Stimulated activated CD4-positive, alpha-beta T cell treated with anti-CD3 and anti-CD28 coated beads, Interleukin-15, amount 100 ng/mL, for 48 hours (primary cell): ENCODE results near the gene CDH23.

Source experiments
- DNase-seq, 2 donors: peaks; one replicate each; pipeline ENCODE4 v3.0.0-alpha.2; 2020; ENCODE audit warnings: low read depth in 2 of 2

Gene CDH23

DNA sequence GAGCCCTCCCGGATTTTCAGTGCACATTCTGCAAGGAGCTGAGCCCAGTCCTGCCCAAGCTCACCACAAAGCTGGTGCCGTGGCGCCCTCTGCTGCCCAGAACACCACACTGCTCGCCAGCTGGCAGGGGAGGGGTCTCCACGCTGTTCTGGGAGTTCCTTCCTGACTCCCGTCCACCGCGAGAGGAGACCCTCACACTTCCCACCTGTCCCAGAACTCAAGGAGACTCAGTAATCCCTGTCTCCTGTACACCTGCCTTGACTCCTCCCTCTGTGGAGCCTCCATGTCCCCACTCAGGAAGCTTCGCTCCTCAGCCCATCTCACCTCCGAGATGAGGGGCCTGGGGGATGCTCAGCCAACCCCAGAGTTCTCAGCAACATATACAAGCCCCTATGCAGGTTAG lies 311.6 kb downstream of the CDH23 start:
- peak in 1 of 2 donors; percentile 59 for DNase-seq

DNA sequence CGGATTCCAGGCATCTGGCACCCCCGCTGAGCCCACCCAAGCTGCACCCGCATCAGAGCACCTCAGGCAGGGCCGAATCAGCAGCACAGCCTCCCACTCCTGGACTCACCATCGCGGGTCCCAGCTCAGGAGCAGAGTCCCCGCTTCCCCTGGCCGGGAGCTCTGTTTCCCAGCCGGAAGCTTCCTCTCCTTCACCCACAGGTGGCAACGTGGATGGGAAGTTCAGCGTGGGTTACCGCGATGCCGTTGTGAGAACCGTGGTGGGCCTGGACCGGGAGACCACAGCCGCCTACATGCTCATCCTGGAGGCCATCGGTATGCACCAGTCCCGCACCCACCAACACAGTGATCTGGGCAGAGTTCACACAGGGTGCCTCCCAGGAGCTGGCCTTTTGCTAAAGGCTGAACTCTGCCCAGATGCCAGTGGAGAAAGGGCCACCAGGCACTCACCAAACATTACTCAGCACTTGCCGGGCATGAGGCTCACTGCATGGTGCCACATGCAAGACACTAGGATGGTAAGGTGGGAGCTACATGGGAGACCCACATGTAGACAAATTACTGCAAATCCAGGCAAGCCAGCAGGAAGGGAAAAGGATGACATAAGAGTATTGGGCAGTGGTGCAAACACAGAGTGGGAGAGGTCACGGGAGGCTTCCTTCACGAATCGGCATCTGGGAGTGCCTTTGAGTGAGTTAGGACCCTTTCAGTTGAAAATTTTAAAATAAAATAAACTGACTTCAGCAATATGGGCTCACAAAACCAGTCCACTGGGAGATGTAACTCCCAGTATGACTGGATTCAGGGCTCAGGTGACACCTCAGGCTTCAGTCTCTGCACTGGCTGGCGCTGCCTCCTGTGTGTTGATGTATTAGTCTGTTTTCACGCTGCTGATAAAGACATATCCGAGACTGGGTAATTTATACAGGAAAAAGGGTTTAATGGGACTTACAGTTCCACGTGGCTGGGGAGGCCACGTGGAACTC lies 312.5 kb downstream of the CDH23 start:
- DNase-seq = no peak

DNA sequence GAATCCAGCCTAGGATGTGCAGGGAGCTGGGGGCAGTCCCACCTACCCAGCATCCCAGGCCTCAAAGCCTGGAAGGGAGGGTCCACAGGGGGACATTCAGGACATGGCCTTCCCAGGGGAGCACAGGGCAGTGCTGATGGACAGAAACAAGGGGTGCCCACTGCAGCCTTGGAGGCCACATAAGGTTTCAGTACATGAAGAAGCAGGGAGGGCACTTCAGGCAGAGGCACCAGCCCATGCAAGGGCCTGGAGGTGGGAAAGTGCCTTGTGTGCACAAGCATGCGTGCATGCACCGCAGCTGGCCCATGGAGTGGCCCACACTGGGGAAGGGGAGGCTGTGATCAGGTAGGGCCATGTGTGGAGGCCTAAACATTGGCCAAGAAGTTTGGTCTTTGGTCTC lies 313.8 kb downstream of the CDH23 start:
- DNase-seq = no peak

DNA sequence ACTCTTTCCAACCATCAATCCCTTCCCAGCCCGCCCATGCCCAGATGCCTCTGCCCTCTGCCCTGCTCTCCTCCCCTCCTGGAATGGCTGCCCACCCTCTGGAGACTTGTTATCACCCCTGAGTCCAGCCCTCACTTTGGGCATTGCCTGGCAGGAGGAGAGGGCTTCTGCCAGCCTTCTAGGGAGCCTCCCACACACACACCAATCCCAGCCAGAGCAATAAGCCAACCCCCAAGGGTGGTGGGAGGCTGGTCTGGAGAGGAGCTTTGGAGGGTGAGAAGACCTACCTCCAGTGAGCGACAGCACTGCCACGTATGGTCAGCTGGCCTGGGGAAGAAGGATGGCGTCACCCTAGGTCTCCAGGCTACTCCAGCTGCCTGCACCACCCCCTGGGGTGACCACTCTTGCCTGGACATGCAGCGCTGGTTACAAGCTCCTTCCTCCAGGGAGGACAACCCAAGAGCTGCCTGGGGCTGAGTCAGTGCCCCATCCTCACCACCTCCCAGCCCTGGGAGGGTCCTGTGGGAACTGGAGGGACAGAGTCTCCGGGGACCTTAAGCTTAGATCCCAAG lies 314.4 kb downstream of the CDH23 start:
- no peak for DNase-seq

DNA sequence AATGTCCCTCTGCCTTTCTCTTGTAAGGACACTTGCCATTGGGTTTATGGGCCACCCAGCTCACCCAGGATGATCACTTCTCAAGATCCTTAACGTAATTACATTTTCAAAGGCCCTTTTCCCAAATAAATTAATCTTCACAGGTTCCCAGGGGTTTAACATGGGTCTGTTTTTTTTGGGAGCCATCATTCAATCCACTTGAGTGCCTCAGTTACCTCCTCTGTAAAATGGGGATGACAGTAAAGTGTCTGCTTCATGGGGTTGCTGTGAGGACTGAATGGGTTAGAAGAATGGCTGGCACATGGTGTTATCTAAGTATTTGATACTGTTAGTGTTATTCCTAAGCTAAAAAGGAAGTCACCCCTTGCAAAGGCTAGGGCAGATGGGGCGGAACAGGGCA lies 315.4 kb downstream of the CDH23 start:
- no peak for DNase-seq

DNA sequence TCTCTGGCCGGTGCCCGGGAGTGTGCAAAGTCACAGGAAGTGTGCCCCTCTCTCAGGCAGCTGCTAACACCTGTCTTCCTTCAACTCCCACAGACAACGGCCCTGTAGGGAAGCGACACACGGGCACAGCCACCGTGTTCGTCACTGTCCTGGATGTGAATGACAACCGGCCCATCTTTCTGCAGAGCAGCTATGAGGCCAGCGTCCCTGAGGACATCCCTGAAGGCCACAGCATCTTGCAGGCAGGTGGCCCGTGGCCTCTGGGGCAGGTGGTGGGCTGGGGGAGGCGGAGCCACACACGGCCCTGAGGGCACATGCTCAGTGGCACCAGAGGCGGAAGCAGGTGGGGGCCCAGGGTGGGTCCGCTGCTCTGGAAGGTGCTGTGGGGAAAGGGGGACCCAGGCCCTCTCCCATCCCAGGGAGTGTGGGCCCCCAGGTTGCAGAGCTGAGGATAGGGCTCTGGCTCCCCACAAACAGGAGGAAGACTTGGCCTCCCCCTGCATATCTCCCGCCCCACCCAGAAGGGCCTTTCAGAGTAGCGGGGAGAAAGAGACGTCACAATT lies 315.9 kb downstream of the CDH23 start:
- DNase-seq = no peak

DNA sequence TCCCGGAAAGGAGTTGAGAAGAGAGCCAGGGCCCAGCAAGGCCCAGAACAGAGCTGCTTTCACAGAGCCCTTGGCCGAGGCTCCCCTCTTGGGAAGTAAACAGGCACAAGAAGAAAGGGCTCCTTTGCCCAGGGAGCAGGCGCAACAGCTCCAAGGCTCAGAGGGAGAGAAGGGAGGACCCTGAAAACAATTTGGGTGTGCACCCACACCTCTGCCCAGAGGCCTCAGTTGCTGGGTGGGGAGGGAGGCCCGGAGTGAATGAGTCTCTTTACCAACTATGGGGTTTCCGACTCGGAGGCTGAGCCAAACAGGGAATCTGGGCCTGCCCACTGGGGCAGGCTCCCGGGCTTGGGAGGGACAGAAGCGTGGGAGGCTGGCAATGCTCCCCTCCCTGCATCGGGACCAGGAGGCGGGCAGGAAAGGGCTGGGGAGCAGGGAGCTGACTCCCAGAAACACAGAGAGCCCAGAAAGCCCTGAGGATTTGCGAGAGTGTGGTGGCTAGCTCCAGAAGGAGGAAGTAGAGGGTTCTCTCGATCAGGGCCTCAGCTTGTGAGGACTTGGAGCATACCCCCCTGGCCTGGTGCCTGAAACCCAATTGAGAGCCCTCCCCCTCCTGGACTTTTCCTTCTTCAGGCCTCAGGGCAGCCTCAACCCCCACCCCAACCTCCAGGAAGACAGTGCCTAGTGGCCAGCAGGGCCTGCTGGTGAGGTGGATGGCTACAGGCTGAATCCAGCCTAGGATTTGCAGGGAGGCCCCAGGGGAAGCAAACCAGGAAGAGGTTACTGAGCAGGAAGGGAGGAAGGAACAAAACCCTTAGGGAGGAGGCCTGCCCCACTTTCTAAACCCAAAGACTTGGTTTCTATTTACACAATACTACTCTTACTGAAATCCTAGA lies 316.7 kb downstream of the CDH23 start:
- no peak for DNase-seq

DNA sequence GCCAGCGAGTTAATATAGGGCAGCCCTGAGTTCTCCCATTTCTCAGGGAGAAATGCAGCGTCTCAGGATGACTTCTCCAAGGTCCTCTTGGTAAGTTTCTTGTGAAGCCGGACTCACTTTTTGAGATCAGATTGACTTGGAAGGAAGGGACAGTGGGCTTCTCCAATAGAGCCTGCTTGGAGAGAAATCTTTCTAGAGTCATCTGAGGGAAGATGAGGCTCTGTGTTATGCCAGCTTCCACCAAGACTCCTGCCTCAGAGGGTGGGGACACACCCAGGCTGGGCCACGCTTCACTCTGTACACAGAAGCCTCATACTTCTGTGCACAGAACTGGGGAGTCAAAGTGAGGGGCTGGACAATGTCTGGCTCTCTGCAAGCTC lies 317.3 kb downstream of the CDH23 start:
- DNase-seq = no peak

DNA sequence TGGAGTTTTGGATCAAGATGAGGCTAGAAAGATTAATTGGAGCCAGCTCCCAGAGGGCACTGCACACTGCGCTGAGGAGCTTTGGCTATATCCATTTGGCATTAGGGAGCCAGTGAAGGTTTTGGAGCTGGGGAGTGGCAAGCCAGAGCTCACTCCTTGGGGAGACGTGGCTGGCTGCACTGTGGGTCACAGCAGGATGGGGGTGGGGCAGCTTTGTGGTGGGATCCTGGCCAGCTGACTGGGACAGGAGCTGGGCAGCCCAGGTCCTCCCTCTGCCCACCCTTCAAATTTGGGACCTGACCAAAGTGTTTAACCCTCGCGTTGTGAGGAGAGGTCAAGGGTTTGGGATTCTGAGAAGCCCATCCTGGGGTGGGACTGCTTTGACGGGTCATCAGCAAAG lies 317.9 kb downstream of the CDH23 start:
- DNase-seq = no peak

DNA sequence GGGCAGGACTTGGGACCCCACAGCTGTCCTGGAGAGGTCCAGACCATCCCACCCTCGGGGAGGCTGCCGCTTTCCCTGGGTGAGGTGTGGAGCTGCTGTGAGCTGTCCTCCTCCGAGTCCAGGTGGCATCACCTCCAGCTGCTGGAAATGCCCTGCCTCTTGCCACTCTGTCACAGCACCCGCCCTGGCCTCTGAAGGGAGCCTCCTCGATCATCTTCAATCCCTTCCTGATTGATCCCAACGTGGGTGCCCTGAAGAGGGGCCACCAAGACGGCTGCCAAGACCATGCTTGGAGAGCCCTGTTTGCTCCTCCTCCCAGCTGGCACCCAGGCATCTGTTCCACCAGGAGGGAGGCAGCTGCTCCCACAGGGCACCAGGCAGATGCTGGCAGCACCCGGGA lies 318.3 kb downstream of the CDH23 start:
- DNase-seq = no peak

DNA sequence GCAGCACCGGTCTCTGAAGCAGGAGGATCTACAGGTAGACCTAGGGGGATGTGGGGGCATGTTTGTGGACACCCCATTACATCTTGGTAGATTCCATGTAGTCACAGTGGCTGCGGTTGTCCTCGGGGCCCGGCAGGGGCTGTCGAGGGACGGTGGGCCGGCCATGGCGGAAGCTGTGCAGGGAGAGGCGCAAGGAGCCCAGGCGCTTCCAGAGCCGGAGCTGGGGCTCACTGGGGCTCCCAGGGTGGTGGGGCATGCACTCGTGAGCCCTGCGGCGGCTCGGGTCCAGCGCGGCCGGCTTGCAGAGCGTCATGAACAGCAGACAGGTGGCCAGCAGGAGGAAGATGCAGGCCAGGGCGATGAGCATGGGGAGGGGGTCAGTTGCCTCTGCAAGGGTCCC lies 319.1 kb downstream of the CDH23 start:
- no peak for DNase-seq

DNA sequence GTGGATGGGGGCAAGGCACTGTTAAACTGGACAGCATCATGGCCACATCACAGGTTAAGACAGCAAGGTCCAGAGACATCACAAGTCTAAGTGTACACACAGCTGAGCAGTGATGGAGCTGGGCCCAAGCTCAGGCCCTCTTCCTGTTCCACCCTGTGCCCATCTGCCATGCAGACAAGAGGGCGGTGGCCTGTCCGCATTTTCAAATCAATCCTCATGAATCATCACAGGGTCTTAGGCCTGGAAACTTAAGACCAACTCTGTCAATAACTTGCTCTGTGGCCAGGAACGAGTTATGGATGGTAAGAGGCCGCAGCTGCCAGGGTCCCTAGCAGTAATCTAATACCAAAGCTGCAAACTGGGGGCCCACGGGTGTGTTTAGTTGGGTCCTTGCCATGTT lies 319.7 kb downstream of the CDH23 start:
- no peak for DNase-seq

DNA sequence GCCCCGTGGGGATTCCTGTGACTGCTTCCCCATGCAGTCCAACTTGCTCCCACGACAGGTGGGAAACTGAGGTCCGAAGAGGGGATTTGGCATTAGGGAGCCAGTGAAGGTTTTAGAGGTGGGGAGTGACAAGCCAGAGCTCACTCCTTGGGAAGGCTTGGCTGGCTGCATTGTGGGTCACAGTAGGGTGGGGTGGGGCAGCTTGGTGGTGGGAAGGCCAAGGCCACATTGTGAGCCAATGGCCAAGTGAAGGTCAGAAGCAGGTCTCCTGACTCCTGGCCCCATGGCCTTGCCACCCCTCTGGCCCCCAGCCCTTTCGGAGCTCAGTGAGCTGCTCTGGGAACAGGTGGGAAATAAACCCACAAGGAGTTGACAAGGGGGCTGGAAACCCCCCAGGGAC lies 320.3 kb downstream of the CDH23 start:
- DNase-seq = no peak

DNA sequence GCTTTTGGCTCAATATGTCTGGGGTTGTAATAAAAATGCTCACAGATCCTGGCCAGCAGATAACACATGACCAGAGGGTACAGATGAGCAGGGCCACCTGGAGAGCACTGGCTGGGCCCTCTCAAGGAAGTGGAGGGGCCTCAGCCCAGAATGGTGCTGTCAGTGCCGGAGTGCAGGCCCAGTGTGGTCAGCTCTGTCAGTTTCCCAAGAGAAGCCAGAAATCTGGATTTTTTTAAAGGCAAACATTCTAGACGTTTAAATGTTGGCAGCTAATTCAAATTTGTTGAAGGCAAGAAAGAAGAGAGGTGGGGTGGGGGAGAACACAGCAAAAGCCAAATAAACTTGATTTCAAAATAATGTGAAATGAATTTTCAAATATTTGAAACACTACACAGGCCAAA lies 320.8 kb downstream of the CDH23 start:
- no peak for DNase-seq

DNA sequence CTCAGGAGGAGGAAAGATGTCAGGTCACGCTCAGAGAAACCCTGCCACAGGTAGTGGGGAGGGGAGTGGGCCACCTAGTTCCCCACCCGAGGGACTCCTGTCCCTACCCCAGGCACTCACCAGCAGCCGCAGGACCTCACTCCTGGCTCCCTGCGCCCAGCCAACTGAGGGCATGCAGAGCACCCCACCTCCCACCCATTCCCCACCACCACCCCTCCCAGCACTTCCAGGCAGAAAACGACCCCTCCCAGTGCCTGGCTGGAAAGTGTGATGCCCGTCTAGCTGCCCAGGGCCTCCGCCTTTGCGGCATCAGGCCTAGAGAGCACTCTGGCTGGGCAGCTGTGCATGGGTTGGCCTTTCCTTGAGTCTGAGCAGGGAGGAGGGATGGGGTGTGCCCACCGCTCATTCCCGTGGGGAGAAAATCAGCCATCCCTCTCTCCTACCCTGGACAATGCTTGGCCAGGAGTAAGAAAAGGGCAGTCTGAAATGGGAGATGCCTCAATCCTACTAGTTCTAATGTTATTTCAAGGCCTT lies 321.5 kb downstream of the CDH23 start:
- DNase-seq = no peak

DNA sequence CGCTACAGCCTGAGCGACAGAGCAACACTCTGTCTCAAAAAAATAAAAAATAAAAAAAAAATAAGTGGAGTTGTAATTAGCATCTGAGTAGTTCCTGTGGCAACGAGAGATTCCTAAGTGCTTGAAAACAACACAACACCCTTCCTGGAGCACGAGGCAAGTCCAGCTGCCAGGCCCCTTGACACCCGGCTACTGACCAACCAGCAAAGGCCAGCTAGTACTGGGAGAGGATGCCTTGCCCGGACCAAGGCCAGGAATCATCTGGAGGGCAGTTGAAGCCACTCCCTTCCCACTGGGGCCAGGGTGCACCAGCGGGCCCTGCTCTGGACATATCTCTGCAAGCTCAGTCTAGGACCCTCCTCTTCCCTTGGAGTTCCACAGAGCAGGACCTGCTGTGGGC lies 322.3 kb downstream of the CDH23 start:
- no peak for DNase-seq

DNA sequence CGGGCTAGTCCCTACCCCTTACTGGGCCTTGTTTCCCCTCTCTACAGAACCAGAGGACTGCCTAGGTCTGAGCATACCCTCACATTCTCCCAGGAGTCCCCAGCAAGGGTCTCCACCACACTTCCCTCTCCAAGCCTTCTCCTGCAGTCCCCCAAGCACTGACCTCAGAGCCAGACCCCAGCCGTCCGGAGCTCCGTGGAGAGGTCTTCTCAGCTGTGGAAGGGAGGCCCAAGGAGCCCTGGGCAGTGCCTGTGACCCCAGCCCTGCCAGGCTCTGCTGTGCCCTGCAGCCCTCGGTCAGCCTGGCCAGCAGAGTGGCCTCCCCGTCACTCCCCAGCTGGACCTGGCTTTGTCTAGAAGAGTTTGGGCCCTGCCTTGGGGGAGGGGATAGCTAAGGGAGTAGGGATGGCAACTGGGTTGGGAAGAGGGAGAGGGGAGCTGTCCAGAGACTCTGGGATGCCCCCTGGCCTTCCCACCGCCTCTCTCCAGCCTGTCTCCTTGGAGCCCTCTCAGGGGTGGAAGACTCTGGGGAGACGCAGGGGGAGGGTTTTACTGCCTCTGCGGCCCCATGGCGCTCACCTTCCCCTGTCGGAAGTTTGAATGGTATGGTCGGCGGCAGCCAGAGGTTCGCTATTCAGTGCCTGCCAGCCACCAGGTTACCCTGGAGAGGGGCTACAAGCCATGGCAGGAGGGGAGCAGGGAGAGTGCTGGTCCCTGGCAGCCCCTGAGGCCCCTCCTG lies 322.9 kb downstream of the CDH23 start, which contains the start of gene C10orf105:
TSS of gene C10orf105 (minus strand) at position 315 of the 738 bp plus-strand sequence. CDS start 3,441 bp downstream, outside the sequence.
- no peak for DNase-seq

DNA sequence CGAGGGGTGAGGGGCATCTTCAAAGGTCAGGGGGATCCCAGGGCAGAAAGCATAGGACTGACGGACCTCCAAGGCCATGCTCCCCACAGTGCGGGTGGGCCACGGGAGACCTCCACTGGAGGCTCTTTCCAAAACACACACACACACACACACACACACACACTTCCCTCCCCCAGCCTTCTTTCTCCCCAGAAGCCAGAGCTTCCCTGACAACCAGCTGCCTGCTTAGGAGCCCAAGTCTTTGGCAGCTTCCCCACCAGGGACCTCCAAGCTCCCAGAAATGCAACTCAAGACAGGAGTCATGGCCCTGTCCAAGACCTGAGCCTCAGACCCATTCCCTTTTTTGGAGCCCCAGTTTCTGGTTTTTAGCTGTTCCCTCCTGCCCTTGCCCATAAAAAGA lies 323.6 kb downstream of the CDH23 start:
- DNase-seq = no peak

DNA sequence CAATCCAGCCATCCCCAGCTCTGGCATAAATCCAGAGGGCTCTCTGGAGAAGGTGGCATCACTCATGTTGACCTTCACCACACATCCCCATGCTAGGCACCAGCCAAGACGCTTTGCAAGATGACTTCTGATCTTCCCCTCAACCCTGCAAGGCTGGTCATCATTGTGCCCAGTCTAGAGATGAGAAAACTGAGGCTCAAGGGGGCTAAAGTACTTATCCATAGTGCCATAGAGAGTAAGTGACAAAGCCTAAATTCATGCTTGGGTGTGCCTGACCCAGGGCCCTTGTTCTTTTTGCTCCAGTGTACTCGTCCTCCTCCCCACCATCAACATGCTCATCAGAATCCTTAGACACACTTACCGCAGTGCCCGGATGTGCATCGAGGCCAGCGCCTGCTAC lies 324.6 kb downstream of the CDH23 start:
- no peak for DNase-seq

DNA sequence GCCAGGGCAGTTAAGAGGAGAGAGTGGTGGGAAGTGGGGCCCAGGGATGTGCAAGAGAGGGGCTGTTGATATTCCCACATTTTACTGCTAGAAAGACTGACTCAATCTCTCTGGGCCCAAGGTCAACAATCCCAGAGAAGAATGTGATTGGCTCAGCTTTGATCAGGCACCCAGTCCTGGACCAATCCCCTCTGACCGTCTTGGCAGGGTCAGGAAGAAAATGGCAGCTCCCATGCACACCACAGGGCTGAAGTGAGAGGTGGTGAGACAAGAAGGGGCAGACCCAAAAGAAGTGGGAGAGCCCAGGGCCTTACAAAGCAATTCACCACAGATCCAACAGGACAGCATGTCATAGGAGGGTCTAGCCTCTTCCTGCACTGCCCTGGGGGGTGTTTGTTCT lies 326.1 kb downstream of the CDH23 start:
- DNase-seq = no peak

DNA sequence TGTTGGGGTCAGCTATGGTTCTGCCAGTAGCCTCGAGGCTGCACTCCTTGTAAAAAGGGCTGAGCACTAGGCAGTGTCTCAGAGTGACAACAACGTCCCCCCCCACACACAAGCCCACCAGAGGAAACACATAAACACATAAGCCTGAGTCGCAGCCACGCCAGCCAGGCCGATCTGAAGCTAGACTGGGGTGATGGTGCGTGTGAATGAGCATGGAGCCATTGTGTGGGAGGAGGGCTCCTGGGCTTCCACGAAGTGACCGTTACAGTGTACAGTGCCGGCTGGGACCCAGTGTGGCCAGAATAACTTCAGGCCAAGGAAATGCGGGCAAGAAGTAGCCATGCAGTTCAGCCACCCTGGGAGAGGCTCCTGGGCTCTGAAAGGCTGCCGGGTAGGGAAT lies 326.6 kb downstream of the CDH23 start:
- DNase-seq = no peak
